ENCODE data around the gene LMAN2. TPM values are rescaled to one million over a fixed set of nuclear protein-coding genes. Genes with fewer than 3 reads are reported as not detected.

Gene LMAN2
- total and polyA plus RNA-seq, 12 donors = 46.3 to 215 (median 56.3) TPM

- no peaks in the 10 kb centered on the region for H3K36me3 ChIP-seq
- peak overlapping the region in 6 of 10 donors; percentile 4 to 88 (median 49) for H3K27ac ChIP-seq
- no peaks in the 10 kb centered on the region for H3K27me3 ChIP-seq
- peaks cover 0 to 5% (median 0%) of the 10 kb centered on the region in 11 donors for H3K9me3 ChIP-seq
- peak overlapping the region in 8 of 10 donors; percentile 12 to 67 (median 39) for H3K4me3 ChIP-seq
- WGBS, 2 donors = 22 to 33% methylated on average over 5 of the region's 5 CpGs
- DNase-seq (no peak), ATAC-seq (peak; percentile 34 to 66 (median 52))
- TF ChIP-seq CTCF (IDR thresholded peaks at IDR 0.05) = no peak
- intact Hi-C loops (cut with DNase I) = no loop called here
- peaks cover 0 to 88% (median 22%) of the 10 kb centered on the region in 9 donors for H3K4me1 ChIP-seq
These were observed 6.9 kb upstream of the LMAN2 start for GRCh38 chr5:177358370-177358819.

- DNase-seq (peak in 1 of 2 donors; percentile 46), ATAC-seq (peak; percentile 30 to 68 (median 38))
- 52 to 56% methylated on average over 35 to 37 of the region's 37 CpGs for WGBS, 2 donors
- Histone ChIP-seq H3K9me3 (peaks cover 0 to 5% (median 0%) of the 10 kb centered on the region in 11 donors), H3K36me3 (no peaks in the 10 kb centered on the region), H3K4me3 (peak within 1 kb of the TSS in 8 of 10 donors; percentile 12 to 67 (median 39)), H3K4me1 (peaks cover 0 to 81% (median 20%) of the 10 kb centered on the region in 9 donors), H3K27me3 (no peaks in the 10 kb centered on the region), H3K27ac (peak within 1 kb of the TSS in 6 of 10 donors; percentile 4 to 88 (median 49))
- TF ChIP-seq CTCF (IDR thresholded peaks at IDR 0.05) = no peak
- intact Hi-C loops (cut with DNase I) = no loop called here
These were observed 6.2 kb upstream of the LMAN2 start, which contains the start of gene RGS14 for GRCh38 chr5:177357459-177358351. RGS14 (plus strand) TSS chr5:177357924; CDS start chr5:177358025, 101 bp downstream.

GRCh38 chr5:177357146-177357458 lies 5.6 kb upstream of the LMAN2 start:
- 71 to 79% methylated on average over 5 of the region's 5 CpGs for WGBS, 2 donors
- H3K9me3 ChIP-seq = peaks cover 0 to 5% (median 0%) of the 10 kb centered on the region in 11 donors
- H3K4me3 ChIP-seq = peak overlapping the region in 1 of 10 donors; percentile 67
- no peaks in the 10 kb centered on the region for H3K27me3 ChIP-seq
- no peak for ATAC-seq
- H3K27ac ChIP-seq = peak overlapping the region in 1 of 10 donors; percentile 88
- intact Hi-C loops (cut with DNase I) = no loop called here
- no peak for TF ChIP-seq CTCF (IDR thresholded peaks at IDR 0.05)
- DNase-seq = no peak
- no peaks in the 10 kb centered on the region for H3K36me3 ChIP-seq
- peaks cover 0 to 78% (median 18%) of the 10 kb centered on the region in 9 donors for H3K4me1 ChIP-seq

GRCh38 chr5:177356746-177357145 lies 5.3 kb upstream of the LMAN2 start:
- peak overlapping the region in 1 of 10 donors; percentile 88 for H3K27ac ChIP-seq
- H3K36me3 ChIP-seq = no peaks in the 10 kb centered on the region
- WGBS, 2 donors = 58 to 71% methylated on average over 3 of the region's 3 CpGs
- TF ChIP-seq CTCF (IDR thresholded peaks at IDR 0.05) = no peak
- no peak for DNase-seq
- H3K27me3 ChIP-seq = no peaks in the 10 kb centered on the region
- H3K4me1 ChIP-seq = peaks cover 0 to 78% (median 18%) of the 10 kb centered on the region in 9 donors
- H3K4me3 ChIP-seq = no peak overlapping the region
- intact Hi-C loops (cut with DNase I) = no loop called here
- no peak for ATAC-seq
- H3K9me3 ChIP-seq = peaks cover 0 to 5% (median 0%) of the 10 kb centered on the region in 11 donors
